Measurements from ENCODE around the gene PPP1R2.
A peak's percentile ranks its signal among the peaks of the same experiment; 100 is the strongest.

The PPP1R2 gene

GRCh38 chr3:195553268-195553667 is 10.1 kb upstream of the PPP1R2 start:
- DNase-seq (no peak), ATAC-seq (no peak)
- Mint-ChIP-seq H3K27me3 (no peaks in the 10 kb centered on the region), H3K36me3 (ENCODE audit: low read depth) (no peaks in the 10 kb centered on the region), H3K4me3 (no peak overlapping the region), H3K9me3 (no peaks in the 10 kb centered on the region), H3K27ac (no peak overlapping the region), H3K4me1 (peaks cover 62% of the 10 kb centered on the region)

GRCh38 chr3:195551381-195551978 is 8.4 kb upstream of the PPP1R2 start:
- no peak overlapping the region for H3K4me3 Mint-ChIP-seq
- H3K4me1 Mint-ChIP-seq, result peaks cover 75% of the 10 kb centered on the region
- ATAC-seq, result no peak
- H3K36me3 Mint-ChIP-seq (ENCODE audit: low read depth), result no peaks in the 10 kb centered on the region
- peak overlapping the region; percentile 90 for H3K27ac Mint-ChIP-seq
- H3K9me3 Mint-ChIP-seq, result no peaks in the 10 kb centered on the region
- H3K27me3 Mint-ChIP-seq, result no peaks in the 10 kb centered on the region
- no peak for DNase-seq

GRCh38 chr3:195550723-195551122 is 7.6 kb upstream of the PPP1R2 start:
- ATAC-seq, result peak; percentile 71
- no peaks in the 10 kb centered on the region for H3K9me3 Mint-ChIP-seq
- peak overlapping the region; percentile 73 for H3K4me3 Mint-ChIP-seq
- no peaks in the 10 kb centered on the region for H3K36me3 Mint-ChIP-seq (ENCODE audit: low read depth)
- peak; percentile 43 for DNase-seq
- no peaks in the 10 kb centered on the region for H3K27me3 Mint-ChIP-seq
- H3K27ac Mint-ChIP-seq, result peak overlapping the region; percentile 90
- H3K4me1 Mint-ChIP-seq, result peaks cover 77% of the 10 kb centered on the region

- Mint-ChIP-seq H3K4me3 (peak overlapping the region; percentile 73), H3K9me3 (no peaks in the 10 kb centered on the region), H3K27me3 (no peaks in the 10 kb centered on the region), H3K36me3 (ENCODE audit: low read depth) (no peaks in the 10 kb centered on the region), H3K4me1 (peaks cover 79% of the 10 kb centered on the region), H3K27ac (peak overlapping the region; percentile 90)
- ATAC-seq, result peak; percentile 74
- peak; percentile 76 for DNase-seq
These were observed 6.9 kb upstream of the PPP1R2 start for GRCh38 chr3:195549931-195550519.

GRCh38 chr3:195548987-195549386 is 5.9 kb upstream of the PPP1R2 start:
- Mint-ChIP-seq H3K9me3 (no peaks in the 10 kb centered on the region), H3K36me3 (ENCODE audit: low read depth) (no peaks in the 10 kb centered on the region), H3K4me1 (peaks cover 90% of the 10 kb centered on the region), H3K4me3 (no peak overlapping the region), H3K27me3 (no peaks in the 10 kb centered on the region), H3K27ac (no peak overlapping the region)
- no peak for DNase-seq
- no peak for ATAC-seq

GRCh38 chr3:195548501-195548900 is 5.4 kb upstream of the PPP1R2 start:
- Mint-ChIP-seq H3K36me3 (ENCODE audit: low read depth) (no peaks in the 10 kb centered on the region), H3K4me3 (no peak overlapping the region), H3K27me3 (no peaks in the 10 kb centered on the region), H3K4me1 (peaks cover 94% of the 10 kb centered on the region), H3K27ac (peak overlapping the region; percentile 28), H3K9me3 (no peaks in the 10 kb centered on the region)
- ATAC-seq (no peak), DNase-seq (no peak)

- Mint-ChIP-seq H3K27me3 (no peaks in the 10 kb centered on the region), H3K36me3 (ENCODE audit: low read depth) (no peaks in the 10 kb centered on the region), H3K4me1 (peaks cover 89% of the 10 kb centered on the region), H3K9me3 (no peaks in the 10 kb centered on the region), H3K27ac (no peak overlapping the region), H3K4me3 (no peak overlapping the region)
- DNase-seq, result no peak
- no peak for ATAC-seq
These were observed 4.9 kb upstream of the PPP1R2 start for GRCh38 chr3:195548006-195548405.

- H3K27ac Mint-ChIP-seq, result peak overlapping the region; percentile 82
- H3K27me3 Mint-ChIP-seq, result no peaks in the 10 kb centered on the region
- DNase-seq (peak; percentile 18), ATAC-seq (no peak)
- H3K4me1 Mint-ChIP-seq, result peaks cover 70% of the 10 kb centered on the region
- H3K4me3 Mint-ChIP-seq, result peak overlapping the region; percentile 52
- H3K9me3 Mint-ChIP-seq, result no peaks in the 10 kb centered on the region
- H3K36me3 Mint-ChIP-seq (ENCODE audit: low read depth), result peaks cover 4% of the 10 kb centered on the region
These were observed 3.0 kb upstream of the PPP1R2 start for GRCh38 chr3:195546130-195546560.

GRCh38 chr3:195544634-195545033 is 1.5 kb upstream of the PPP1R2 start:
- H3K27ac Mint-ChIP-seq, result peak overlapping the region; percentile 7
- ATAC-seq, result no peak

GRCh38 chr3:195544230-195544536 is 1.1 kb upstream of the PPP1R2 start:
- Mint-ChIP-seq H3K27me3 (no peaks in the 10 kb centered on the region), H3K4me1 (peaks cover 72% of the 10 kb centered on the region), H3K9me3 (no peaks in the 10 kb centered on the region), H3K27ac (peak overlapping the region; percentile 7), H3K4me3 (peak overlapping the region; percentile 85), H3K36me3 (ENCODE audit: low read depth) (peaks cover 22% of the 10 kb centered on the region)
- no peak for DNase-seq
- no peak for ATAC-seq

More at GRCh38 chr3:195544634-195545033, 1.5 kb upstream of the PPP1R2 start:
- Mint-ChIP-seq H3K4me1 (peaks cover 69% of the 10 kb centered on the region), H3K9me3 (no peaks in the 10 kb centered on the region), H3K4me3 (peak overlapping the region; percentile 85), H3K27me3 (no peaks in the 10 kb centered on the region), H3K36me3 (ENCODE audit: low read depth) (peaks cover 17% of the 10 kb centered on the region)
- DNase-seq, result no peak

GRCh38 chr3:195543500-195544229 is 540 bp upstream of the PPP1R2 start:
- Mint-ChIP-seq H3K9me3 (no peaks in the 10 kb centered on the region), H3K36me3 (ENCODE audit: low read depth) (peaks cover 24% of the 10 kb centered on the region), H3K27me3 (no peaks in the 10 kb centered on the region), H3K4me3 (peak overlapping the region; percentile 85), H3K4me1 (peaks cover 73% of the 10 kb centered on the region), H3K27ac (peak overlapping the region; percentile 34)
- peak; percentile 29 for DNase-seq
- ATAC-seq, result no peak

GRCh38 chr3:195542316-195542697 is 818 bp downstream of the PPP1R2 start:
- no peaks in the 10 kb centered on the region for H3K27me3 Mint-ChIP-seq
- H3K4me1 Mint-ChIP-seq, result peaks cover 75% of the 10 kb centered on the region
- DNase-seq (no peak), ATAC-seq (no peak)
- peak overlapping the region; percentile 85 for H3K4me3 Mint-ChIP-seq
- no peaks in the 10 kb centered on the region for H3K9me3 Mint-ChIP-seq
- peak overlapping the region; percentile 85 for H3K27ac Mint-ChIP-seq
- peaks cover 27% of the 10 kb centered on the region for H3K36me3 Mint-ChIP-seq (ENCODE audit: low read depth)

- DNase-seq, result peak; percentile 20
- H3K36me3 Mint-ChIP-seq (ENCODE audit: low read depth), result peaks cover 31% of the 10 kb centered on the region
- peak overlapping the region; percentile 85 for H3K4me3 Mint-ChIP-seq
- no peaks in the 10 kb centered on the region for H3K27me3 Mint-ChIP-seq
- H3K9me3 Mint-ChIP-seq, result peaks cover 4% of the 10 kb centered on the region
- no peak for ATAC-seq
- peak overlapping the region; percentile 56 for H3K27ac Mint-ChIP-seq
- H3K4me1 Mint-ChIP-seq, result peaks cover 73% of the 10 kb centered on the region
These were observed 2.6 kb downstream of the PPP1R2 start for GRCh38 chr3:195540511-195540910.

GRCh38 chr3:195540027-195540426 is 3.1 kb downstream of the PPP1R2 start:
- Mint-ChIP-seq H3K27ac (peak overlapping the region; percentile 56), H3K4me3 (peak overlapping the region; percentile 85)
- DNase-seq, result peak; percentile 27

GRCh38 chr3:195539479-195539878 is 3.6 kb downstream of the PPP1R2 start:
- DNase-seq, result no peak
- Mint-ChIP-seq H3K36me3 (ENCODE audit: low read depth) (peaks cover 42% of the 10 kb centered on the region), H3K4me3 (peak overlapping the region; percentile 85), H3K4me1 (peaks cover 73% of the 10 kb centered on the region), H3K27ac (peak overlapping the region; percentile 56), H3K9me3 (peaks cover 8% of the 10 kb centered on the region), H3K27me3 (no peaks in the 10 kb centered on the region)
- ATAC-seq, result no peak

More at GRCh38 chr3:195540027-195540426, 3.1 kb downstream of the PPP1R2 start:
- H3K9me3 Mint-ChIP-seq, result peaks cover 8% of the 10 kb centered on the region
- H3K27me3 Mint-ChIP-seq, result no peaks in the 10 kb centered on the region
- peaks cover 36% of the 10 kb centered on the region for H3K36me3 Mint-ChIP-seq (ENCODE audit: low read depth)
- no peak for ATAC-seq
- peaks cover 73% of the 10 kb centered on the region for H3K4me1 Mint-ChIP-seq
